Measurements from ENCODE around the gene DSC1. TPM values are rescaled to one million over a fixed set of nuclear protein-coding genes. Genes with fewer than 3 reads are reported as not detected.

DSC1 gene
- total and polyA plus RNA-seq, 10 of the 15 experiments (the other 5 are each of a cell fraction or from before 2014, with no cell fraction given): 0.24 to 0.84 (median 0.44) TPM; not detected in 1

DNA sequence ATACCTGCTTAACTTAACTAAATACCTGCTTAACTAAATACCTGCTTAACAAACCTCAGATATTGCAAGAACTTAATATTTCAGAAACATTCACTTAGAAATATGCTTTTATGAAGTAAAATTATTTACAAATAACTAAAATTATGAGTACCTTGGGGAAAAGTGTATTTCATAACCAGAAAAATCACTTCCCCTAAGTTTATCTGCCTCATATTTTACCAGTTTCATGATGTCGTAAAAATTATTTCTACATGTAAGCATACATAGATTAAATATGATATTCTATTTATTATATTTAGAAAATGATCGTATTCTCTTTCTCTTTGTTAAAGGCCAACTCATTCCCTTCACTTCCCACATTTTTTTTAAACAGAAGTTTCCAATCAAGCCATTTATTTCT lies 41.5 kb upstream of the DSC1 start:
- no peak overlapping the region for H3K27ac ChIP-seq (ENCODE audit: control insufficient read depth, insufficient read depth)
- FAIRE-seq (no peak), ATAC-seq (no peak), DNase-seq (ENCODE audit: low read depth, low spot score) (no peak)
- no peaks in the 10 kb centered on the region for H4K20me1 ChIP-seq (ENCODE audit: control insufficient read depth, insufficient read depth)
- H3K27me3 ChIP-seq (replicated peaks in 1 of 2; ENCODE audit: control insufficient read depth in 2 of 2, insufficient read depth in 2 of 2, low read length in 1 of 2): no peaks in the 10 kb centered on the region
- ChIA-PET SMC1A (ENCODE audit: uncharacterized antibody, unreplicated experiment) (interaction anchor here (0.6 to 1.0 kb wide), 3 partner anchors 53 to 484 kb away, joined by 3 read pairs; no protein-coding TSS in a partner anchor), POLR2A (no interaction called here), CTCF (no interaction called here), RAD21 (ENCODE audit: unreplicated experiment) (no interaction called here)
- no peaks in the 10 kb centered on the region for H3K36me3 ChIP-seq (ENCODE audit: control insufficient read depth in 2 of 2, insufficient read depth in 2 of 2, low read length in 1 of 2)
- peaks cover 8% of the 10 kb centered on the region for H3K4me1 ChIP-seq (ENCODE audit: control insufficient read depth, insufficient read depth, low read length)
- H3K9me3 ChIP-seq (replicated peaks; ENCODE audit: control insufficient read depth, insufficient read depth, low read length): no peaks in the 10 kb centered on the region; the same call in 2 of the 3 replicates
- H3K4me2 ChIP-seq (ENCODE audit: control insufficient read depth, insufficient read depth): no peak overlapping the region
- 23% methylated on average over 2 of the region's 2 CpGs for WGBS (ENCODE audit: insufficient coverage, insufficient replicate concordance, low lambda C conversion rate, missing lambda C conversion rate)
- no peak overlapping the region for H3K9ac ChIP-seq (ENCODE audit: control insufficient read depth, insufficient read depth, low read length)
- BruUV-seq (replicated peaks): no TSS peak
- no peak overlapping the region for H2AFZ ChIP-seq (ENCODE audit: control insufficient read depth, low read depth, low read length)
- in situ Hi-C loops (cut with MboI) (no loop called here), intact Hi-C loops (cut with micrococcal nuclease; ENCODE audit: unreplicated experiment) (no loop called here)
- H3K4me3 ChIP-seq: no peak overlapping the region
- H3K79me2 ChIP-seq (ENCODE audit: control insufficient read depth, insufficient read depth, low read length): no peaks in the 10 kb centered on the region
- TF ChIP-seq, protein P1, sequence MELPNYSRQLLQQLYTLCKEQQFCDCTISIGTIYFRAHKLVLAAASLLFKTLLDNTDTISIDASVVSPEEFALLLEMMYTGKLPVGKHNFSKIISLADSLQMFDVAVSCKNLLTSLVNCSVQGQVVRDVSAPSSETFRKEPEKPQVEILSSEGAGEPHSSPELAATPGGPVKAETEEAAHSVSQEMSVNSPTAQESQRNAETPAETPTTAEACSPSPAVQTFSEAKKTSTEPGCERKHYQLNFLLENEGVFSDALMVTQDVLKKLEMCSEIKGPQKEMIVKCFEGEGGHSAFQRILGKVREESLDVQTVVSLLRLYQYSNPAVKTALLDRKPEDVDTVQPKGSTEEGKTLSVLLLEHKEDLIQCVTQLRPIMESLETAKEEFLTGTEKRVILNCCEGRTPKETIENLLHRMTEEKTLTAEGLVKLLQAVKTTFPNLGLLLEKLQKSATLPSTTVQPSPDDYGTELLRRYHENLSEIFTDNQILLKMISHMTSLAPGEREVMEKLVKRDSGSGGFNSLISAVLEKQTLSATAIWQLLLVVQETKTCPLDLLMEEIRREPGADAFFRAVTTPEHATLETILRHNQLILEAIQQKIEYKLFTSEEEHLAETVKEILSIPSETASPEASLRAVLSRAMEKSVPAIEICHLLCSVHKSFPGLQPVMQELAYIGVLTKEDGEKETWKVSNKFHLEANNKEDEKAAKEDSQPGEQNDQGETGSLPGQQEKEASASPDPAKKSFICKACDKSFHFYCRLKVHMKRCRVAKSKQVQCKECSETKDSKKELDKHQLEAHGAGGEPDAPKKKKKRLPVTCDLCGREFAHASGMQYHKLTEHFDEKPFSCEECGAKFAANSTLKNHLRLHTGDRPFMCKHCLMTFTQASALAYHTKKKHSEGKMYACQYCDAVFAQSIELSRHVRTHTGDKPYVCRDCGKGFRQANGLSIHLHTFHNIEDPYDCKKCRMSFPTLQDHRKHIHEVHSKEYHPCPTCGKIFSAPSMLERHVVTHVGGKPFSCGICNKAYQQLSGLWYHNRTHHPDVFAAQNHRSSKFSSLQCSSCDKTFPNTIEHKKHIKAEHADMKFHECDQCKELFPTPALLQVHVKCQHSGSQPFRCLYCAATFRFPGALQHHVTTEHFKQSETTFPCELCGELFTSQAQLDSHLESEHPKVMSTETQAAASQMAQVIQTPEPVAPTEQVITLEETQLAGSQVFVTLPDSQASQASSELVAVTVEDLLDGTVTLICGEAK (IDR thresholded peaks at IDR 0.05; ENCODE audit: borderline replicate concordance): no peak
- TF ChIP-seq EED (IDR thresholded peaks at IDR 0.05; ENCODE audit: low read depth) (no peak), CREM (IDR thresholded peaks at IDR 0.05; ENCODE audit: low read depth) (no peak), BHLHE40 (IDR thresholded peaks at IDR 0.05; ENCODE audit: borderline replicate concordance in 1 of 2, low read depth in 2 of 2, low read length in 1 of 2) (no peak), SMAD5 (IDR thresholded peaks at IDR 0.05; ENCODE audit: low read depth) (no peak), ZNF384 (IDR thresholded peaks at IDR 0.05; ENCODE audit: borderline replicate concordance, low read depth, low read length) (no peak), NR2C1 (IDR thresholded peaks at IDR 0.05) (no peak), ESRRA (IDR thresholded peaks at IDR 0.05; ENCODE audit: low read length) (no peak), NFYA (IDR thresholded peaks at IDR 0.05; ENCODE audit: borderline replicate concordance, low read depth, low read length) (no peak), ETV6 (conservative IDR thresholded peaks at IDR 0.05 in 1 of 2, IDR thresholded peaks at IDR 0.05 in 1 of 2; ENCODE audit: borderline replicate concordance in 1 of 2, low read depth in 1 of 2) (no peak), KLF5 (IDR thresholded peaks at IDR 0.05; ENCODE audit: partially characterized antibody) (no peak), RB1 (IDR thresholded peaks at IDR 0.05; ENCODE audit: borderline replicate concordance) (no peak), EP300 (IDR thresholded peaks at IDR 0.05; ENCODE audit: borderline replicate concordance in 1 of 2, control insufficient read depth in 1 of 2, low read depth in 2 of 2, low read length in 2 of 2) (no peak), NRF1 (conservative IDR thresholded peaks at IDR 0.05; ENCODE audit: low read depth, low read length) (no peak)
- TF ChIP-seq, protein P2, sequence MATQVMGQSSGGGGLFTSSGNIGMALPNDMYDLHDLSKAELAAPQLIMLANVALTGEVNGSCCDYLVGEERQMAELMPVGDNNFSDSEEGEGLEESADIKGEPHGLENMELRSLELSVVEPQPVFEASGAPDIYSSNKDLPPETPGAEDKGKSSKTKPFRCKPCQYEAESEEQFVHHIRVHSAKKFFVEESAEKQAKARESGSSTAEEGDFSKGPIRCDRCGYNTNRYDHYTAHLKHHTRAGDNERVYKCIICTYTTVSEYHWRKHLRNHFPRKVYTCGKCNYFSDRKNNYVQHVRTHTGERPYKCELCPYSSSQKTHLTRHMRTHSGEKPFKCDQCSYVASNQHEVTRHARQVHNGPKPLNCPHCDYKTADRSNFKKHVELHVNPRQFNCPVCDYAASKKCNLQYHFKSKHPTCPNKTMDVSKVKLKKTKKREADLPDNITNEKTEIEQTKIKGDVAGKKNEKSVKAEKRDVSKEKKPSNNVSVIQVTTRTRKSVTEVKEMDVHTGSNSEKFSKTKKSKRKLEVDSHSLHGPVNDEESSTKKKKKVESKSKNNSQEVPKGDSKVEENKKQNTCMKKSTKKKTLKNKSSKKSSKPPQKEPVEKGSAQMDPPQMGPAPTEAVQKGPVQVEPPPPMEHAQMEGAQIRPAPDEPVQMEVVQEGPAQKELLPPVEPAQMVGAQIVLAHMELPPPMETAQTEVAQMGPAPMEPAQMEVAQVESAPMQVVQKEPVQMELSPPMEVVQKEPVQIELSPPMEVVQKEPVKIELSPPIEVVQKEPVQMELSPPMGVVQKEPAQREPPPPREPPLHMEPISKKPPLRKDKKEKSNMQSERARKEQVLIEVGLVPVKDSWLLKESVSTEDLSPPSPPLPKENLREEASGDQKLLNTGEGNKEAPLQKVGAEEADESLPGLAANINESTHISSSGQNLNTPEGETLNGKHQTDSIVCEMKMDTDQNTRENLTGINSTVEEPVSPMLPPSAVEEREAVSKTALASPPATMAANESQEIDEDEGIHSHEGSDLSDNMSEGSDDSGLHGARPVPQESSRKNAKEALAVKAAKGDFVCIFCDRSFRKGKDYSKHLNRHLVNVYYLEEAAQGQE (IDR thresholded peaks at IDR 0.05; ENCODE audit: low read depth, low read length): no peak
